Nasal cavity respiratory epithelium epithelial cell of viscerocranial mucosa (primary cell): ENCODE results near the gene KCTD21. TPM values are rescaled to one million over a fixed set of nuclear protein-coding genes. Genes with fewer than 3 reads are reported as not detected.

Experiments
- total RNA-seq: library from RNA; depleted of rRNA; stranded (reverse); fragments of >200 nt; gene quantifications from 2 replicates; pipeline ENCODE4 v1.2.3, GENCODE V29; 2014

The KCTD21 gene
- 4.8 and 10.3 TPM in 2 replicates for total RNA-seq

GRCh38 chr11:78188286-78189173, at the start of gene KCTD21, which contains the start of gene USP35:
TSS of gene KCTD21 (minus strand) at chr11:78188626. CDS start at chr11:78174554, 14,072 bp downstream.
TSS of gene USP35 (plus strand) at chr11:78188919. CDS start at chr11:78196246, 7,327 bp downstream.

GRCh38 chr11:78139422-78140391, 48.7 kb downstream of the KCTD21 start, which contains the start of gene ALG8:
TSS of gene ALG8 (minus strand) at chr11:78139626. CDS start at chr11:78139588, 38 bp downstream.

Other genes with a start within 250 kb of the KCTD21 start
- 22.2 and 25.9 TPM in 2 replicates for gene INTS4, start 194.0 kb downstream of the KCTD21 start, total RNA-seq
- gene KCTD14, start 165.3 kb downstream of the KCTD21 start, total RNA-seq, result 1.6 and 2.4 TPM in 2 replicates
- not detected in 2 replicates for gene THRSP, start 124.8 kb downstream of the KCTD21 start, total RNA-seq
- gene NDUFC2, start 108.8 kb downstream of the KCTD21 start, total RNA-seq, result 59.3 and 64.6 TPM in 2 replicates
- gene ALG8, start 49.0 kb downstream of the KCTD21 start, total RNA-seq, result 21.5 and 22.4 TPM in 2 replicates
- 2.7 and 7.1 TPM in 2 replicates for gene USP35, start 293 bp upstream of the KCTD21 start, total RNA-seq
- gene GAB2, start 229.2 kb upstream of the KCTD21 start, total RNA-seq, result 5.1 and 6.2 TPM in 2 replicates